ENCODE measurements around the gene LAMB4.

LAMB4 gene

GRCh38 chr7:108103558-108104298 is 26.4 kb downstream of the LAMB4 start:
- DNase-seq, result no peak

GRCh38 chr7:108102671-108103312 is 27.4 kb downstream of the LAMB4 start:
- no peak for DNase-seq

- DNase-seq, result no peak
Observed at GRCh38 chr7:108101759-108102158, 28.4 kb downstream of the LAMB4 start.

GRCh38 chr7:108099713-108100112 is 30.4 kb downstream of the LAMB4 start:
- DNase-seq, result no peak

- DNase-seq, result no peak
Observed at GRCh38 chr7:108097703-108098102, 32.5 kb downstream of the LAMB4 start.

- no peak for DNase-seq
Observed at GRCh38 chr7:108096996-108097395, 33.2 kb downstream of the LAMB4 start.

GRCh38 chr7:108094933-108095710 is 35.0 kb downstream of the LAMB4 start:
- DNase-seq, result no peak

GRCh38 chr7:108094346-108094745 is 35.8 kb downstream of the LAMB4 start:
- DNase-seq, result no peak

- no peak for DNase-seq
Observed at GRCh38 chr7:108093851-108094331, 36.3 kb downstream of the LAMB4 start.

GRCh38 chr7:108093341-108093740 is 36.8 kb downstream of the LAMB4 start:
- DNase-seq, result no peak

GRCh38 chr7:108091461-108091831 is 38.7 kb downstream of the LAMB4 start:
- DNase-seq, result no peak

- DNase-seq, result no peak
Observed at GRCh38 chr7:108090791-108091460, 39.2 kb downstream of the LAMB4 start.

- no peak for DNase-seq
Observed at GRCh38 chr7:108089381-108089780, 40.8 kb downstream of the LAMB4 start.

GRCh38 chr7:108088729-108089128 is 41.4 kb downstream of the LAMB4 start:
- DNase-seq, result no peak

GRCh38 chr7:108087778-108088177 is 42.4 kb downstream of the LAMB4 start:
- no peak for DNase-seq

- DNase-seq, result no peak
Observed at GRCh38 chr7:108086962-108087361, 43.2 kb downstream of the LAMB4 start.

GRCh38 chr7:108086546-108086945 is 43.6 kb downstream of the LAMB4 start:
- no peak for DNase-seq

- no peak for DNase-seq
Observed at GRCh38 chr7:108083980-108084379, 46.2 kb downstream of the LAMB4 start.

- no peak for DNase-seq
Observed at GRCh38 chr7:108079648-108080591, 50.2 kb downstream of the LAMB4 start.

- DNase-seq, result no peak
Observed at GRCh38 chr7:108079276-108079647, 50.9 kb downstream of the LAMB4 start.

GRCh38 chr7:108078691-108079090 is 51.5 kb downstream of the LAMB4 start:
- no peak for DNase-seq

- DNase-seq, result no peak
Observed at GRCh38 chr7:108078211-108078673, 51.9 kb downstream of the LAMB4 start.

Measured in effector CD8-positive, alpha-beta T cell (primary cell).